Type B pancreatic cell (in vitro differentiated cells): Measurements from ENCODE around the gene KIAA0930. TPM values are rescaled to one million over a fixed set of nuclear protein-coding genes. Genes with fewer than 3 reads are reported as not detected.

Experiments used
- DNase-seq: peaks from one replicate; pipeline ENCODE4 v3.0.0; 2021; ENCODE audit warnings: mixed read lengths; ENCODE audit not compliant: unreplicated experiment; ENCODE audit errors: extremely low spot score
- H3K27ac Mint-ChIP-seq: 2 replicates; pipeline ENCODE4 v1.8.0; 2021; ENCODE audit warnings: mild to moderate bottlenecking, mixed read lengths
- H3K27me3 Mint-ChIP-seq: 2 replicates; pipeline ENCODE4 v1.8.0; 2021; ENCODE audit warnings: mixed read lengths
- H3K36me3 Mint-ChIP-seq: 2 replicates; pipeline ENCODE4 v1.8.0; 2021; ENCODE audit warnings: mixed read lengths
- H3K4me1 Mint-ChIP-seq: one replicate; pipeline ENCODE4 v1.8.0; 2021; ENCODE audit warnings: mixed read lengths; ENCODE audit not compliant: unreplicated experiment
- H3K4me3 Mint-ChIP-seq: 2 replicates; pipeline ENCODE4 v1.8.0; 2021; ENCODE audit warnings: mild to moderate bottlenecking, mixed read lengths
- H3K9me3 Mint-ChIP-seq: 2 replicates; pipeline ENCODE4 v1.8.0; 2021; ENCODE audit warnings: mixed read lengths
- CTCF ChIP-seq: fragments of 200-600 bp; sonication (generic); conservative IDR thresholded peaks from 2 replicates; pipeline ENCODE4 v1.5.0; 2021; ENCODE audit warnings: antibody characterized with exemption, mild to moderate bottlenecking
- total RNA-seq: library from RNA; stranded (reverse); gene quantifications from 2 replicates; pipeline ENCODE4 v1.2.1, GENCODE V29; 2021; ENCODE audit warnings: low replicate concordance

KIAA0930 gene
- total RNA-seq, 1 donor from 2014 or later, result 54.1 TPM

GRCh38 chr22:45248832-45249561 is 8.3 kb upstream of the KIAA0930 start:
- H3K27ac Mint-ChIP-seq, result no peak overlapping the region
- H3K4me1 Mint-ChIP-seq, result peaks cover 13% of the 10 kb centered on the region
- no peaks in the 10 kb centered on the region for H3K9me3 Mint-ChIP-seq
- no peaks in the 10 kb centered on the region for H3K36me3 Mint-ChIP-seq
- H3K27me3 Mint-ChIP-seq, result no peaks in the 10 kb centered on the region
- DNase-seq, result no peak
- TF ChIP-seq CTCF, result no peak
- no peak overlapping the region for H3K4me3 Mint-ChIP-seq

GRCh38 chr22:45246060-45246985 is 5.6 kb upstream of the KIAA0930 start:
- H3K4me1 Mint-ChIP-seq, result peaks cover 13% of the 10 kb centered on the region
- H3K27ac Mint-ChIP-seq, result peak overlapping the region; percentile 90
- no peaks in the 10 kb centered on the region for H3K36me3 Mint-ChIP-seq
- no peak for TF ChIP-seq CTCF
- H3K9me3 Mint-ChIP-seq, result no peaks in the 10 kb centered on the region
- peak overlapping the region; percentile 60 for H3K4me3 Mint-ChIP-seq
- no peaks in the 10 kb centered on the region for H3K27me3 Mint-ChIP-seq
- no peak for DNase-seq

- Mint-ChIP-seq H3K27ac (peak overlapping the region; percentile 48), H3K4me3 (no peak overlapping the region), H3K27me3 (no peaks in the 10 kb centered on the region), H3K36me3 (no peaks in the 10 kb centered on the region), H3K9me3 (no peaks in the 10 kb centered on the region), H3K4me1 (peaks cover 13% of the 10 kb centered on the region)
- no peak for DNase-seq
- no peak for TF ChIP-seq CTCF
These were observed 4.2 kb upstream of the KIAA0930 start for GRCh38 chr22:45244916-45245315.

- Mint-ChIP-seq H3K36me3 (no peaks in the 10 kb centered on the region), H3K27me3 (no peaks in the 10 kb centered on the region), H3K4me3 (peak overlapping the region; percentile 67), H3K9me3 (no peaks in the 10 kb centered on the region), H3K4me1 (peaks cover 31% of the 10 kb centered on the region), H3K27ac (no peak overlapping the region)
- no peak for TF ChIP-seq CTCF
- no peak for DNase-seq
These were observed 2.1 kb upstream of the KIAA0930 start for GRCh38 chr22:45242778-45243191.

GRCh38 chr22:45240104-45240809 is 437 bp downstream of the KIAA0930 start:
- no peak for TF ChIP-seq CTCF
- Mint-ChIP-seq H3K4me1 (peaks cover 27% of the 10 kb centered on the region), H3K27me3 (no peaks in the 10 kb centered on the region), H3K36me3 (no peaks in the 10 kb centered on the region), H3K4me3 (peak overlapping the region; percentile 95), H3K27ac (peak overlapping the region; percentile 88), H3K9me3 (no peaks in the 10 kb centered on the region)
- DNase-seq, result no peak
